OCI-LY3 (cell line): ENCODE data around the gene ACOT7.

Source experiments
- EZH2phosphoT487 ChIP-seq: fragments of 200-600 bp; shearing (Covaris generic); IDR thresholded peaks from 2 replicates; pipeline ENCODE4 v1.6.1; 2018; ENCODE audit warnings: antibody characterized with exemption, mixed run types, low read depth
- TF ChIP-seq, protein P1 (sequence below): fragments of 200-600, 300-600 bp; sonication (generic); IDR thresholded peaks from 2 replicates; pipeline ENCODE4 v1.5.1; 2014; ENCODE audit warnings: antibody characterized with exemption, low read length, low read depth

DNA sequence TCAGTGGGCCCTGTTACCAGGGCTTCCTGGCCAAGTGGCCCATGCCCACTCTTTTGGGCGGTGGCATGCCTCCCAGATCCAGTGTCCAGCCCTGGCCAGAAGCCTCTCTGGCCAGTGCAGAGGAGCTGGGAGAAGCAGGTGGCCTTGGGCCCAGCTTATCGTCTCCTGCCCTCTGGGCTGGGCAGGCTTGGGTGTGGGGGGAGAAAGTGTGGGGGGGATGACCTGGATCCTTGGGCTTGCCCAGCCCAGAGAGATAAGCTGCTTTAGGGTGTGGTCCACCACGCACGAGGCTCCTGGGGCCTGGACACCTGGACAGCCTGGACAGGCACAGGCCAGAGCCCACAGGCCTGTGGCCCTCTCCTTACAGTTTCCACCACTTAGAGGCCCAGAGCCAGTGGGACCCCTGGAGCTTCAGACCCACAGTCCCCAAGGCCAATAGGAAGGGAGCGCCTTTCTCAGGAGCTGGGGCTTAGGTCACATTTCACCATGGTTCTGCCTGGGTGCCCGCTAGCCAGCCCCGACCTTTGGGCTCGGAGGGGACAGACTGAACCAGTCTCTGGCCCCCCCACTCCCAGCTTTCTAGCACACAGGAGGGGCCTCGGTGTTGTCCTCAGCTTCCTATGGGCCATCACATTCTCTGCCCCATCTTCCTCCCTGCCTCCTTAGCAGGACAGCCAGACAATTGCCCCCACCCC lies 32.9 kb upstream of the ACOT7 start:
- TF ChIP-seq, protein P1, sequence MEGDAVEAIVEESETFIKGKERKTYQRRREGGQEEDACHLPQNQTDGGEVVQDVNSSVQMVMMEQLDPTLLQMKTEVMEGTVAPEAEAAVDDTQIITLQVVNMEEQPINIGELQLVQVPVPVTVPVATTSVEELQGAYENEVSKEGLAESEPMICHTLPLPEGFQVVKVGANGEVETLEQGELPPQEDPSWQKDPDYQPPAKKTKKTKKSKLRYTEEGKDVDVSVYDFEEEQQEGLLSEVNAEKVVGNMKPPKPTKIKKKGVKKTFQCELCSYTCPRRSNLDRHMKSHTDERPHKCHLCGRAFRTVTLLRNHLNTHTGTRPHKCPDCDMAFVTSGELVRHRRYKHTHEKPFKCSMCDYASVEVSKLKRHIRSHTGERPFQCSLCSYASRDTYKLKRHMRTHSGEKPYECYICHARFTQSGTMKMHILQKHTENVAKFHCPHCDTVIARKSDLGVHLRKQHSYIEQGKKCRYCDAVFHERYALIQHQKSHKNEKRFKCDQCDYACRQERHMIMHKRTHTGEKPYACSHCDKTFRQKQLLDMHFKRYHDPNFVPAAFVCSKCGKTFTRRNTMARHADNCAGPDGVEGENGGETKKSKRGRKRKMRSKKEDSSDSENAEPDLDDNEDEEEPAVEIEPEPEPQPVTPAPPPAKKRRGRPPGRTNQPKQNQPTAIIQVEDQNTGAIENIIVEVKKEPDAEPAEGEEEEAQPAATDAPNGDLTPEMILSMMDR, result no peak
- no peak for TF ChIP-seq EZH2phosphoT487
